G401 (cell line): ENCODE data around the gene USP14. TPM values are rescaled to one million over a fixed set of nuclear protein-coding genes. Genes with fewer than 3 reads are reported as not detected.

Experiments
- total RNA-seq: library from RNA; depleted of rRNA; stranded (reverse); fragments of >200 nt; shearing (Covaris generic); gene quantifications from 2 replicates; pipeline ENCODE4 v1.2.3, GENCODE V29; 2014; rRNA removed

Gene USP14
- total RNA-seq, 1 experiment from 2014 or later = 28.7 TPM

Other genes with a start within 250 kb of the USP14 start
- gene TUBB8B, start 108.9 kb upstream of the USP14 start, total RNA-seq = 5.3 and 9.8 TPM in 2 replicates
- gene THOC1, start 109.5 kb downstream of the USP14 start, total RNA-seq = 46.2 and 63.2 TPM in 2 replicates